SK-N-SH treated with all-trans-retinoic acid at 6 μM for 48 hours (cell line): ENCODE data around the gene KCTD1.

Experiments used
- CSDC2 ChIP-seq: fragments of 250-450 bp; sonication (Bioruptor Pico); IDR thresholded peaks from 2 replicates; pipeline ENCODE4 v1.5.0; 2020; ENCODE audit warnings: mild to moderate bottlenecking, moderate library complexity
- GLIS3 ChIP-seq: fragments of 250-450 bp; sonication (Bioruptor Pico); IDR thresholded peaks from 2 replicates; pipeline ENCODE4 v1.5.0; 2020; ENCODE audit warnings: mild to moderate bottlenecking, moderate library complexity
- PPARA ChIP-seq: fragments of 250-450 bp; sonication (Bioruptor Pico); IDR thresholded peaks from 2 replicates; pipeline ENCODE4 v1.5.0; 2020; ENCODE audit warnings: mild to moderate bottlenecking, borderline replicate concordance
- RARB ChIP-seq: fragments of 250-450 bp; sonication (Bioruptor Pico); IDR thresholded peaks from 2 replicates; pipeline ENCODE4 v1.8.0; 2021; ENCODE audit warnings: mild to moderate bottlenecking, moderate library complexity
- SNAI2 ChIP-seq: fragments of 250-450 bp; sonication (Bioruptor Pico); IDR thresholded peaks from 2 replicates; pipeline ENCODE4 v1.5.0; 2020; ENCODE audit warnings: mild to moderate bottlenecking, moderate library complexity
- TOX ChIP-seq: fragments of 250-450 bp; sonication (Bioruptor Pico); IDR thresholded peaks from 2 replicates; pipeline ENCODE4 v1.8.0; 2021; ENCODE audit warnings: mild to moderate bottlenecking, moderate library complexity, borderline replicate concordance
- ZFP3 ChIP-seq: fragments of 250-450 bp; sonication (Bioruptor Pico); IDR thresholded peaks from 2 replicates; pipeline ENCODE4 v1.5.0; 2020; ENCODE audit warnings: mild to moderate bottlenecking, moderate library complexity
- ZNF565 ChIP-seq: fragments of 450-650 bp; formaldehyde crosslinking; conservative IDR thresholded peaks from 2 replicates; pipeline ENCODE4 v1.5.0; 2020; ENCODE audit warnings: low read depth, mild to moderate bottlenecking, moderate library complexity

DNA sequence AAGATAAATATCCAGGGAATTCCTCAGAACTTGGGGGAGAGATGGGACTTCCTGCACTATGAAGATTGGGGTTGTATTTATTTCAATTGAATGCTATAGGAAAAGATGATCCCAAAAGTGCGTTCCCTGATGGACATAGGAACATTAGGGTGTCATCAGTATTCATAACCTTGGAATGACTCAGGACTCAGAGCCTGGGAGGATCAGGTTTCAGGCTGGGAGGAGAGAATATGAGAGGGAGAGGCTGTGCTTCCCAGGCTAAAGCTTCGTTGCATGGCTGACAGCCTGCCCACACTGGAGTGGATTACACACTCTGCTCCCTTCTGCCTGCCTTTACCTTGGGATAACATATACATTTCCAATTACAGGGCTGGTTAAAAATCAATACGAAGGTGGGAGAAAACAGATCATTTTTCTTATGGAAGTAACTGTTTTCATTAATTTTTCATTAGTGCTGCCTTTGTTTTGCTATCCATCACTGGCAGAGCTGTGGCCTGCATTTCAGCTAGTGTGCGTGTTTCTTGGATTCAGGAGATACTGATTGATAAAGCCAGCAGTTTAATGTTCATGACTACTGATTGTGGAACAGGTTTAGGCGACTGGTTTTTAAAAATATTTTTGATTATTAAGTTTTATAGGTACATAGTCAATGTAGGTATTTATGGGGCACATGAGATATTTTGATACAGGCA lies 118.7 kb downstream of the KCTD1 start:
- no peak for TF ChIP-seq GLIS3
- no peak for TF ChIP-seq PPARA (CRISPR knock-in tag)
- no peak for TF ChIP-seq ZFP3 (CRISPR knock-in tag)
- no peak for TF ChIP-seq ZNF565 (CRISPR knock-in tag)
- no peak for TF ChIP-seq SNAI2 (CRISPR knock-in tag)
- TF ChIP-seq RARB (CRISPR knock-in tag): no peak
- TF ChIP-seq CSDC2: no peak
- TF ChIP-seq TOX (CRISPR knock-in tag): no peak
